DMS 273 (cell line): Measurements from ENCODE around the gene PHGDH.
"Not testable (repeated sequence)": the region's sequence is repeated elsewhere in the genome, so short reads cannot be mapped to it uniquely, and the experiment has no call there.

ENCODE experiments used
- DNase-seq: peaks from one replicate; lab custom pipeline; 2025; ENCODE audit not compliant: unreplicated experiment; lab: John Stamatoyannopoulos, UW

The PHGDH gene

DNA sequence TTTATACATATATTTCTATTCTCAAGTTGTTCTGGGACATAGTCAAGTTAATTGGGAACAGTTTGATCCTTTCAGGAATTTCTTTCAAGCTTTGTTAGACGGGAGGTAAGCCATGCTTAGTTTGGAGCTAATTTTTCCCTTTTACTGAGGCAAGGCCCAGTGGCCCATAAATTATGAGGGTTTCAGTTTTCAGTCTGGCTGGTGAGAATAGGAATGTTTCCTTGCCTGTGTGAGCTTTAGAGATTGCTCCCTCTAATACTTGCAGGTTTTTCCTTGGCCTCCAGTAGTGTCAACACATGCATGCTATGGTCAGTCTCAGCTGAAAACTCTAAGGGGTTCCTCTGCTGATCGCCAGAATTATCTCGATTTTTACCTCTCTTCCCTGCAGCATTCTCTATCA lies 14.1 kb upstream of the PHGDH start:
- no peak for DNase-seq

DNA sequence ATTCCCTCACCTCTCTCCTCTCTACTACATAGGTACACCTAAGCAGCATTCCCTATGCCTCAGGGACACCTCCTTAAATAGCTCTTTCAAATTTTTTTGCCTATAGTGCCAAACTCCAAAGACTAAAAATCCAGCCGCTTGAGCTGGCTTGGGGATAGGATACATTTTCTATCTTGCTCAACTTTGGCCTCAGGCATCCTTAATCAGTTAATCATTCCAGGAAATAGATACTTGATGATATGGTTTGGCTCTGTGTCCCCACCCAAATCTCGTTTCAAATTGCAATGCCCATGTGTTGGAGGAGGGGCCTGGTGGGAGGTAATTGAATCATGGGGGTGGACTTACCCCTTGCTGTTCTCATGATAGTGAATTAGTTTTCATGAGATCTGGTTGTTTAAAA lies 11.4 kb upstream of the PHGDH start:
- DNase-seq: no peak

DNA sequence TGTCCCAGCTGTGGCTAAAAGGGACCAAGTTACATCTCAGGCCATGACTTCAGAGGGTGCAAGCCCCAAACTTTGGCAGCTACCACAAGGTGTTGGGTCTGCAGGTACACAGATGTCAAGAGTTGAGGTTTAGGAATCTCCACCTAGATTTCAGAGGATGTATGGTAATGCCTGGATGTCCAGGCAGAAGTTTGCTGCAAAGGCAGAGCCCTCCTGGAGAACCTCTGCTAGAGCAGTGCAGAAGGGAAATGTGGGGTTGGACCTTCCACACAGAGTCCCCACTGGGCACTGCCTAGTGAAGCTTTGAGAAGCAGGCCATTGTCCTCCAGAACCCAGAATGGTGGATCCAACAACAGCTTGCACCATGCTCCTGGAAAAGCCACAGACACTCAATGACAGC lies 10.1 kb upstream of the PHGDH start:
- DNase-seq: no peak

DNA sequence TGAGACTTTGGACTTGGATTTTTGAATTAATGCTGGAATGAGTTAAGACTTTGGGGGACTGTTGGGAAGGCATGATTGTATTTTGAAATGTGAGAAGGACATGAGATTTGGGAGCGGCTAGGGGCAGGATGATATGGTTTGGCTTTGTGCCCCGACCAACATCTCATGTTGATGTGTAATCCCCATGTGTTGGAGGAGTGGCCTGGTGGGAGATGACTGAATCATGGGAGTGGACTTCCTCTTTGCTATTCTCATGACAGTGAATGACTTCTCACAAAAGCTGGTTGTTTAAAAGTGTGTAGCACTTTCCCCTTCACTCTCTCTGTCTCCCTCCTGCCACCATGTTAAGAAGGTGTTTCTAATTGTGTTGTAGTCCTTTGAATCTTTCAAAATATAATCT lies 9.3 kb upstream of the PHGDH start:
- DNase-seq: no peak

DNA sequence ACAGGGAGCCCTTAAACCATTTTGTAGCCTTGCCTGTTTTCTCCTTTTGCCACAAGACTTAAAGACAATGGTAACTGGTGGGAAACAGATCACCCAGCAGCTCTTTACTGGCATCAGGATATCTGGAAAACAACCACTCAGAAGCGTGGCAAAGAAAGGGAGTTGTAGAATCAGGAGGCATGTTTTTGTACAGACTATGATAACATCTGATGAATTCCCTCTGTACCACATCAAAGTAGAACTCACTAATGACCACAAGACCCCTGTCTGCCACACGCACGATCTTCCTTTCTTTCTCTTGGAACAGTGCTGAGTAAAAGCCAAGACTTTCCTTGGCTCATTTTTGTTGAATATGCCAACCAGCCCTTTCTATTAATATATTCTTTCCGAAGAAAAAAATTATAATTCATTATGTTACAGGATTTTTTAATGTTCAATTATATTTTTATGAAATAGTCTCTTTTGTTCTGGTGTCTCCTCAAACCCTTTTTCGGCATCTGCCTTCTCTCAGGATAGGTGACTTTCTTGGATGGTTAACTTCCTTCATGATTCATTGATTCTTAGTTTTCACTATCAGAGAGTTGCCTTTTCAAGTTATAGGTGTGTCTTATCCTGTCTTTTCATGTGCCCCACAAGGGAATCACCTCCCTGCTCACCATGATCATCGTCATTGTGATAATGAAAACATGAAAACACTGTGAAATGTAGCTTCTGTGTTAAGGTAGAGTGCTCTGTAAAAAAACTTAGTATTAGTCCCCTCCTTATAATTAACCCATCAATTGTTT lies 7.9 kb upstream of the PHGDH start:
- no peak for DNase-seq

DNA sequence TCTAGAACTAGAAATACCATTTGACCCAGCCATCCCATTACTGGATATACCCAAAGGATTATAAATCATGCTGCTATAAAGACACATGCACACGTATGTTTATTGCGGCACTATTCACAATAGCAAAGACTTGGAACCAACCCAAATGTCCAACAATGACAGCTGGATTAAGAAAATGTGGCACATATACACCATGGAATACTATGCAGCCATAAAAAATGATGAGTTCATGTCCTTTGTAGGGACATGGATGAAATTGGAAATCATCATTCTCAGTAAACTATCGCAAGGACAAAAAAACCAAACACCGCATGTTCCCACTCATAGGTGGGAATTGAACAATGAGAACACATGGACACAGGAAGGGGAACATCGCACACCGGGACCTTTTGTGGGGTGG lies 5.1 kb upstream of the PHGDH start:
- not testable (repeated sequence) for DNase-seq

DNA sequence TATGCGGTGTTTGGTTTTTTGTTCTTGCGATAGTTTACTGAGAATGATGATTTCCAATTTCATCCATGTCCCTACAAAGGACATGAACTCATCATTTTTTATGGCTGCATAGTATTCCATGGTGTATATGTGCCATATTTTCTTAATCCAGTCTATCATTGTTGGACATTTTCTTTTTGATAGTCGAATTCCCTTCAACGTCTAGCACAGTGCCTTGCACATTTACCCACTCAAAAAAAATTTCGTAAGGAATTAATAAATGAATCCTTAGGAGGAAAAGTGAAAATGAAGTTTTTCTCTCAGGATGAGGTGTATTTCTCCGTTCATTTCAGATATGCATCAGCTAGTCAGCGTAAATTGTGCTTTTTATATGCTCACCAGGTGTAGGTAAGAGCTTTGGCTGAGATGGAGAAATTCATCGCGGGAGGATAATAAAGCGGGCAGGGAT lies 354 bp upstream of the PHGDH start:
- not testable (repeated sequence) for DNase-seq

DNA sequence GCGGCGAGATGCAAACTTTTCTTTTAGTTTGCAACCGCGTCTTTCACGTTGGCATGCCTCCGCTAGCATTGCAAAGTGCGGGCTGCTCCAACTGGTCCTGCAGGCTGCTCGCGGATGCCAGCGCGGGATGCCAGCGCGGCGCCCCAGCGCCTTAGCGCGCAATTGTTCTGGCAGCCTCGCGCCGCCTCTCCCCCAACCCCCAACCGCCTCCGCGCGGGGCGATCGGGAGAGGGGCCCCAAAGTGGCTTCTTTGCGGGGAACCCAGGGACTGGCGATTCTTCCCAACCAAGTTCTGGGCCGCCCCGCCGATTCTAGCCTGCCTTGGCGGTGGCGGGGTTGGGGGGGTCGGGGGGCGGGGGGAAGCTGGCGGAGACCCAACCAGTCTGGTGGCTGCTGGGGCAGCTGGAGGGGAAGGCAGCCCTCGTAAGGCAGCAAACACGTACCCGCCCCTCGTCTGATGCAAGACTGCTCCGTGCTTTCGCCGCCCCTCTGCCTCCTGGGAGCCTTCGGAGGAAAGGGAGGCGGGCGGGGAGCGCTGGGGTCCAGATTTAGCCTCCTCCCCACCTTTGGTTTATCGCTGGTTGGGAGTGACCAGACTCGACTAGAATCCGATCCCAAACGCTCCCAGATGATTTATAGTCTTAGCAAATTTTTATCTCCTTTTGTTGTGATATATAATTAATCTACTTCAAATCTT lies 756 bp downstream of the PHGDH start:
- DNase-seq: peak; percentile 96

DNA sequence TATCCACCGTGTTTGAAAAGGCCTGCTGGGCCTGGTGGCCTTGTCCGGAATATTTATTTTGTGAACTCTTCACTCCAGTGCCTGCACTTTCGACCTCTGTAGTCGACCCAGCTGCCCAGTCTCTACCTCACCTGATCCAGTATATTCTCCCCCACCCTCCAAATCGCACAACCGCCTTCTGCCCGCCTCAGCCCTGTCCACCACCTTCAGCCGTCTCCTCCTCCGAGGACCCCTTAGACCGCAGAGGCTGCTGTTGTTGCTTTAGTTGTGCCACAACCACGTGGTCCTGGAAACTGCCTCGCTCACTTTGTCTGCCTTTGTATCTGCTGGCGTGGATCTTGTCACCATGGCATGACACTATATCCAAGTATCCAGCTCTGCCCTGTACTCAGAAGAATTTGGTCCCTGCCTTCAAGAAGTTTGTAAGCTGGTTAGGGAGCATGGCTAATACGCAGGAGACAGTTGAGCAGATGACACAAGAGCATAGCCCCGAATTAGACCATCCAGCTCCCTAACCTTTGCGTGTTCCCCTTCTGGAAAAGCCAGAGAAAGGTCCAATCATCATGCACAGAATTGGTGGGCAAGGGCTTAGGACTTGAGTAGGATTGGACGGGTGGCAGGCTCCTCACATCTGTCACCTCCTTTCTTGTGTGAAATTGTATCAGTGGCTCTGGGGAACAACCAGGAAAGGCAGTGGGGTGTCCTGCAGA lies 1.5 kb downstream of the PHGDH start:
- DNase-seq: peak; percentile 75

DNA sequence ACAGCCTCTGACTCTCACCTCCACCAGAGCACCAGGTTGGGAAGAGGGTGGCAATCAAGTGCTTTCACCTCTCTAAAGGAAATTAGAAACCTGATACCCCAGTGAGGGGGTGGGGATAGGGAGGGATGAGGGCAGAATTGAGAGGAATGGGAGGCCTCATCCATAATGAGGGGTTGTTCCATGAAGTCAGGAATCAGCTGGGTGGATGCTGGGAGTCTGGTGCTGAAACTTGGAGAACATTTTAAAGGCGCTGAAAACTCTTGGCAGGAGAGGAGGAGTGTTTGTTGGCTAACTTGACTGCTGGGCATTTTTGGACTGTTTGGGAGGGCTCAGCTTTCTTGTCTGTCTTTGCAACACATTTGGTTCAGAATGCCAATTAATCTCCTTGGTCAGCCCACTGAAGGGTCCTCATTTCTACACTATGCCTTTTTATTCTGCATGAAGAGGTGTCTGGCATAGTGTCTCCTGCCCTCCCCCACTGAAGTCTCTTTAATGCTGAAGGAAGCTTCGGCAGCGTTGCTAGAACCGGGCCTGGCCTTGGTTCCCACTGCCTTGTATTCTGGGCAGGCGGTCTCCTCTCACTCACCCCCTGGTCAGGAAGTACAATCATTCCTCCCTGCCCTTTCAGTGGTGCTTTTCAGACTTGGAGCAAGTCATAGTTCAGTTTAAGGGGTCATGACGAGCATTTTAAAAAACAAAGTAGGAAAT lies 2.2 kb downstream of the PHGDH start:
- DNase-seq: no peak

DNA sequence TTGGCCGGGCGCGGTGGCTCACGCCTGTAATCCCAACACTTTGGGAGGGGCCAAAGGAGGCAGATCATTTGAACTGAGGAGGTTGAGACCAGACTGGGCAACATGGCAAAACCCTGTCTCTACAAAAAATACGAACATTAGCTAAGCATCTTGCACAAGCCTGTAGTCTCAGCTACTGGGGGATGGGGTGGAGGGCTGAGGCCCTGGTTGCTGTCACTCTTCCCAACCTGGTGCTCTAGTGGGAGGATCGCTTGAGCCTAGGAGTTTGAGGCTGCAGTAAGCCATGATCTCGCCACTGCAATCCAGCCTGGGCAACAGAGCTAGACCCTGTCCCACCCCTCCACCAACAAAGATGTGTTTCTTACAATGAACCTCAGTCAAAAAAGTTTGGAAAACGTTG lies 2.8 kb downstream of the PHGDH start:
- peak; percentile 22 for DNase-seq

DNA sequence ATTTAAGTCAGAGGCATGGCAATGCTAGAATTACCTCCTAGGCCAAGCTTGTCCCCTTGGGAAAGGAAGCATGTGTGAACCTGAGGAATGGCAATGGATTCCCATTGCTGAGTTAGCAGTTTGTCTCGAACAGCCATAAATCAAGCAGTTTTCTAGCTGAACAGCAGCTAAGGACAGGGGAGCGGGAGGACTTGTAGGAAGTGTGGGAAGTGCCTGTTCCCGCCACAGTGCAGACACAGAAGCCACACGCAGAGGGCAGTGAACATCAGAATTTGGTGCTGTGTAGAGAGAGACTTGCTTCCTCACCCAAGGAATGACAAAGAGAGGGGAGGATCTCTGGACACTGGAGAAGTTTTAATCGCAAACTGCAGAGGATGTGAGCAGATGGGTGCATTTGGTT lies 3.8 kb downstream of the PHGDH start:
- peak; percentile 47 for DNase-seq

DNA sequence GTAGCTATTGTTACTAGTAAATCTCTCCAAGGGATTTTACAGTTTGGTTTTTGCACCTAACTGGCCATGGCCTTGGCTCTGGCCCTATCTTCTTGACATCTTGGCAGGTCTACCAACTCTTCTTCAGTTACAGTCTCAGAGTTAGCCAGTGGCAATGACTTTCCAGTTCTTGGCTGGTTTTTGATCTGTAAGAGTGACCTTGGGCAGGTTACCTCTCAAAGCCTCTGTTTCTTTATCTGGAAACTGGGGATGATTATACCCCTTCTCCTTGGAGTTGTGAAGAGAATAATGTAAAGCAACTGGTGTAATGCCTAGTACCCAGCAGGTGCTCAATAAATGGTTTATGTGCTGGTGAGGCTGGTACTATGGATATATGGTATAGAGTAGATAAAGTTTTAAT lies 6.7 kb downstream of the PHGDH start:
- no peak for DNase-seq

DNA sequence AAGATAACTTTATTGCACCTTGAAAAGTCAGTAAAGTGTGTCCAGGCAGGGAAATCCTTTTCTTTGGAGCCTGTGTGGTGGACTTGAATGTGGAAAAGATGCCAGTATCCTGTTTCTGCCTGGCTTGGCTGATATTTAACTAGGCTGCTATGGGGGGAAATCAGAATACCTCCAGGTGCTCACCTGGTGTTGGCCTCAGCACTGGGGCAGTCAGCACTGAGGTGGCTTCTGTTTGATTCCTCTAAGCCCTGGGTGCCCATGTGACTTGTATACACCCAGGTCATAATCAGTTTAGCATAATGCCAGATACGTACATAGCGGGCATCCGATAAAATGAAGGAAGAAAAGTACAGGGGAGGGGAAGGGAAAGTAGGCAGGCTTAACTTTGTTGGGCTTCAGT lies 7.2 kb downstream of the PHGDH start:
- DNase-seq: no peak

DNA sequence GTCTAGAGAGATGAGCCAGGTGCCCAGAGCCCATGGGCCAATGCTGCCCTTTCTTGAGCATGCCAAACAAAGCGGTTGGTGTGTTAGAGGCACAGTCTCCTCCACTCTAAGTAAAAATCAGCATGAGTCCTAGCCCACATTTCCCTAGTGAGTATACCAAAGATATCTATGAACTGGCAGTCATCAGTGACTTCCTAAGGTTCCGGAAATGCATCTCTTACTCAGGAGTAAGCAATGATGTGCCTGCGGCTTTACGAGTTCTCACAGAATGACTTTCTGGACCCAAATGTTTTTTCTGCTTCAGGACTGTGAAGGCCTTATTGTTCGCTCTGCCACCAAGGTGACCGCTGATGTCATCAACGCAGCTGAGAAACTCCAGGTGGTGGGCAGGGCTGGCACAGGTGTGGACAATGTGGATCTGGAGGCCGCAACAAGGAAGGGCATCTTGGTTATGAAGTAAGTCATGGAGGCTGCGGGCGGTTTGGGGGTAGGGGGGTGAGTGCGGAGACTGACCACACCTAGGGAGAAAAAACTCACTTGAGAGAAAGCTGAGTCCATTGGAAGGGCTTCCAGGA lies 9.2 kb downstream of the PHGDH start:
- no peak for DNase-seq

DNA sequence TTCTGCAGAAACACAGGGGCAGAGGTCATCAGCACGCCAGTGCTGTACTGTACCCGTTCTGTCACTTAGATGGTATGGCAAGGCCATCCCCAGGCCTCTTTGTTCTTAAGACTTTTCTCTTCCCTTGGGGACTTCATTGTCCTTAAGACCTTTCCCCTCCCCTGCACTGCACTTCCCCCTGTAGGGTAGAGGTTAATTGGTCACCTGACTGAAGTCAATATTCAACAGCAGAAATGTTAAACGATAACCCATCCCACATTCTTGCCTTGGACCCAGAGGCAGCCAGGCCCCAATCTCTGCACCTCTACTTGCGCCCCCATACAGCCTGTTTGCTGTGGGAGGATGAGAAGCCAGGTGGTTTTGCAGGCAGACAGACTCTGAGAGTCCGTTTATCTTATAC lies 10.2 kb downstream of the PHGDH start:
- no peak for DNase-seq

DNA sequence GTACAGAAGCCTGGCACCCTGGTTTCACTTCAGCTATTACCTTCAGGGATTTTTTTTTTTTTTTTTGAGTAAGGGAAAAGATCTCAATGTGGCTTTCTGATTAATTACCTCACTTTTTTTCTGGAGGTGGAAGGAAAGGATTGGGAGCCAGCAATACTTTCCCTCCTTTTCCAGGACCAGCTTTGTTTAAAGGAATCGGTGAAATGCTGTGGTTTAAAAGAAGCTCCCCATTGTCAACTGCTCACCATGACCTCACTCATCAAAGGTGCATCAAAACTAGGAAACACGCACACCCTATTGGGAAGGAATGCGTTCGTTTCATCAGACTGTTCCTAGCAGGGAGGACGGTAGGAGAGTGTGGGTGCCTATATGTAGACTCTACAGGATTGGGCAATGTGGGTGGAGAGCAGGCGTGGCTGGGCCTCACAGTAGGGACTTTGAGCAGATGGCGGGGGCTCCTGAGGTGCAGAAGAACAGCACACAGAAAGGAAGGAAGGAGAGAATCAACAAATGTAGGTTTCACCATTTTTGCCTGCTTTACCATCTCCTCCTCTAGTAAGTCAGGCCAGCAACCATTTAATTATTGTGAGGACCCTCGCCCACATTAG lies 13.0 kb downstream of the PHGDH start:
- DNase-seq: no peak

DNA sequence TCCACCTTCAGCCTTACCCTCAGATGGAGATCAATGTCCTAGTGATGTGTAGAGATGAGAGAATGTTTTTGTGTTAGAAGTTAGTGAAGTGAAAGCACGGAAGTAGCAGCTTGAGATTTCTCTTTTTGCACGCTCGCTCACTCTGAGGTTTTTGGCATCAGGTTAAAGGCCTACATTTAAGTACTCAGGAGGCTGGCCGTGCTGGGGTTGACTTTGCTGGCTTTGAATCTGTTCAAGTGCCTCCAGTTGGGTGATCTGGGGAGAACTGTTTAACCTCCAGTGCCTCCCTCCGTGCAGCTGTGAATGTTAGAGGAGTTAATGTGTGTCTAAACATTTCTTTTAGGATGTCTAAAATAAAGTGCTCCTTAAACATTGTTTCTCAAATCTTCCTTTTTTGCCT lies 13.9 kb downstream of the PHGDH start:
- no peak for DNase-seq

DNA sequence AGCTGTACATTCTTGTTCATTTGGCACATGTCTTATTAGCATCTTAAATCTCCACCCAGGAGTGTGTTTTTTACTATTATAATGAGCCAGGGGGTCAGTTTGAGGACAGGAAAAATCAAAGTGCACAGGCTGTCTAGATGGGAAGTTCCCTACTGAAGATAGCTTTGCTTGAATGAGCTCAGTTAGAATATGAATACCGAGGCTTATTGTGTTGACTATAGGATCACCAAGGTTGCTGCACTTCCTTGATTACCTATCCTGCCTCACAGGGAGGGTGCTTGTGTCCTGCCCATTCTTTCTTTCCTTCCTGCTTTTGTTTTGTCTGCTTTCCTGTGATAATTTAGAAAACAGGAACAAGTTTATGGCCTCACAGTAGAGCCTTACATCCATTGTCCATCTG lies 16.3 kb downstream of the PHGDH start:
- DNase-seq: no peak

DNA sequence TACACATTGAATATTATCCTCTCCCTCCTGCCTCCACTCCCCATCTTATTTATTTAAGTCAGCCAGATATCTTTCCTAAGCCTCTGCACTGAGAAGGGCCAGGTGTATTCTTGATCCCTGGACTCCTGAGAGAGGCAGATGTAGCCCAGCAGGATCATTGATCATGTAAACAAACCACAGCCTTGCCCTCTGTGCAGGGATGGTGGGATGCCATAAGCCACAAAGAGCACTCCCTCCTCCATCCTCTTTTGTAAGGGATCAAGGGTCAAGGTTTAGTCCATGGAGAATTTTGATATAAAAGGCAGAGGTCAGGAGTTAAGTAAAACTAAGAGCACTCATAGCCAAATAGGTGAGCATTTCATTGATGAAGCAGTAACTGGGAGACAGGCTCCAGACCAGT lies 17.3 kb downstream of the PHGDH start:
- DNase-seq: no peak

DNA sequence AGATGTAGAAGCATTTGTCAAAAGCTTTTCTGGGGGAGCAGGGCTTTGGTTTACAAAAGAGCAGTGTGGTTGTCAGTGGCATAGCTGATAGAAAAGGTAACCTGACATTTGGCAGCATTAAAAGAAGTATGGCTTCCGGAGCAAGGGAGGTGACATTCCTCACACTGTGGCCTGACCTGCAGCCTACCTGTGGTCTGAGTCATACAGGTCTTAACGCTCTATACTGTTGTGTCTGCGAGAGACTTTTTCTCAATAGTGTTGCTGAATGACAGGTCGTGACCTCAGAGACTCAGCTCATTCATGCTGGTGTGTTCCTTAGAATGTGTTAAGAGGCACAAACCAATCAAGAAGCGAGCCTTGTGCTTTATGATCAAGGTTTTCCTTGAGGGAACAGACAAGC lies 19.3 kb downstream of the PHGDH start:
- no peak for DNase-seq
